HG03342 (cell line): ENCODE measurements around the gene POLR2J.
"Not testable (repeated sequence)": the region's sequence is repeated elsewhere in the genome, so short reads cannot be mapped to it uniquely, and the experiment has no call there.

Experiments used
- ATAC-seq: cut with Tn5 transposase; IDR thresholded peaks from one replicate; pipeline ENCODE4 v1.9.1; 2021; ENCODE audit warnings: mild to moderate bottlenecking, moderate library complexity; ENCODE audit not compliant: unreplicated experiment

The POLR2J gene

DNA sequence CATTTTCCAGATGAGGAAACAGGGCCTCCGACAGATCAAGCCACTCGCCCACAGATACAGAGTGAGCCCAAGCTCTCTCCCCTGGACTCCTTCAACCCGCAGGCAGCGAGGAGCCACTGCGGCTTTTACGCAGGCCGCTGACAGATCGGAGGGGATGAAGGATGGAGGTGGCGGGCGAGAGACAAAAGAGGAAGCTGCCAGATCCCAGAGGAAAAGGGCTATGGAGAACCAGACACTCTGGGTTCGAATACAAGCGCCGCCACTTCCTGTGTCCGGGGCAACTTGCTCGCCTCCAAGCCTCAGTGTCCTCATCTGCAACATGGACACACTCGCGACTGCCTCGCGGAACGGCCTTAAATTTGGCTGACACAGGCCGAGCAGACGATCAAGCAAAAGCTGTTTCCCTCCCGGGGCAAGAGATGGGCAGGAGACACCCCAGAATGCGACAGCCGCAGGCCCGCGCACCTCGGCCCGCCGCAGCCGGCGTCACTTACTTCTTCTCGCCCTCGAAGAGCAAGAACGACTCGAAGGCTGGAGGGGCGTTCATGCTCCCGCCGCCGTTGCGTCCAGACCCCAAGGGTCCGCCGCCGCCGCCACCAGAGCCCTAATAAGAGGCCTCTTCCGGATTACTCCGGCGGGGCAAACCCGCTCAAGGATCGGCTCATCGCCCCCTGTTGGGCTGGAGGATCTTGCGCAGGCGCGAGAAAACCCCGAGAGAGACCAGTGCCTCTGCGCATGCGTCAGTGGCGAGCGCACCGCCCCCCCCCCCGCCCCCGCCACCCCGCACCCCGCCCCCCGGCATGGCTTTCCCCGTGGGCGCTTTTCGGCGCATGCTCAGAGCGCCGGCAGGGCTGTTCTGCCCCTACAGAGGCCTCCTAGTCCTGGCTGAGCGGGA lies at the start of gene POLR2J:
TSS of gene POLR2J (minus strand) at position 609 of the 895 bp plus-strand sequence. CDS start at position 547, 62 bp downstream.
- peak; percentile 77 for ATAC-seq

DNA sequence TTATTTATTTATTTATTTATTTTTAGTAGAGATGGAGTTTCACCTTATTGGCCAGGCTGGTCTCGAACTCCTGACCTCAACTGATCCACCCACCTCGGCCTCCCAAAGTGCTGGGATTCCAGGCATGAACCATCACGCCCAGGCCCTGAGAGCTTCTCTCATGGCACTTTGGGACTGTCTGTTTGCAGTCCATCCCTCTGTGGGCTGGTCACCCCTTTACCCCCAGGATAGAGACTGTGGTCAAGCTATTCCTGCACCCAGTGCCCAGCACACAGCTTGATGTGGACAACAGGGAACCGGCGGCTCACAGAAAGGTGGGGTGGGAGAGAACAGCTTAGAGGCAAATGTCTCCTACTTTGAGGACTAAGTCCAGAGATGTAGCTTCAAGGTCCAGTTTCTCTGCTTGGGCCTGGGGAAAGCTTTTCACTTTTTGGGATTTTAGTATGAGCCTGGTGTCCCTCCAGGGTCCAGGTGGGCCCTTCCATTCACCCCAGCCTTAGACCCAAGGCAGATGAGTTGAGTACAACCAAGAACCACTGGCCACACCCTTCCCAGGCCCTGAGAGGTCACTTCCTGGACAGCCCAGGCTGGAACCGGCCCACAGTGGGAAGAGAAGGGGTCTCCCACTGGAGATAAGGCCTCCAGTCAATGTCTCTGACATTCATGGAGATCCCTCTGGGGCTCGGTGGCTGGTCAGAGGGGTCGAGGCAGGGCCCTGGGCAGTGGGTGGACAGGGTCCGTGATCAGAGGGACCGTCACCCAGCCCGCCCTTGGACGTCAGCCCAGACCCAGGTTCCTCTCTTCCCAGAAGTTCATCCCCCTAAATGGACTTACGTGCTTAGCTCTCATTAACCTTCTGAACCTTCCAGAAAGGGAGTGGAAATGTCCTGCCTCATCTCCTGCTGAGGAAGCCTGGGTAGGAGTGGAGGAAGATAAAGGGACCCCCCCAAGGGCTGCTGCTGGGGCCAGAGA lies 49.4 kb upstream of the POLR2J start:
- not testable (repeated sequence) for ATAC-seq

DNA sequence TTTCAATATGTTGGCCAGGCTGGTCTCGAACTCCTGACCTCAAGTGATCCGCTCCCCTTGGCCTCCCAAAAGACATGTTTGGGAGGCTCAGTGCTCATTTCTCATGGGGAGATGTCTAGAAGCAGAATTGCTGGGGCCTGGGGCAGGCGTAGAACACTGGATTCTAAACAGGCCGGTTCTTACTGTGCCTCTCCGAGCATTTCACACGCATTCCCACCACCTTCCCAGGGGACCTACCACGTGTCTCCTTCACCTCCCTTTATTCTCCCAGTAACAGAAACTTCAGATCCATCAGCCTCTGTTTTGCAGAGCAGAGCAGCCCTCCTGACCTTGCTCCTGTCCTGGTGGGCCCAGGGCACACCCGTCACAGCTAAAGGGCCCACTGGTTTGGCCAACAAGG lies 48.5 kb upstream of the POLR2J start:
- not testable (repeated sequence) for ATAC-seq

DNA sequence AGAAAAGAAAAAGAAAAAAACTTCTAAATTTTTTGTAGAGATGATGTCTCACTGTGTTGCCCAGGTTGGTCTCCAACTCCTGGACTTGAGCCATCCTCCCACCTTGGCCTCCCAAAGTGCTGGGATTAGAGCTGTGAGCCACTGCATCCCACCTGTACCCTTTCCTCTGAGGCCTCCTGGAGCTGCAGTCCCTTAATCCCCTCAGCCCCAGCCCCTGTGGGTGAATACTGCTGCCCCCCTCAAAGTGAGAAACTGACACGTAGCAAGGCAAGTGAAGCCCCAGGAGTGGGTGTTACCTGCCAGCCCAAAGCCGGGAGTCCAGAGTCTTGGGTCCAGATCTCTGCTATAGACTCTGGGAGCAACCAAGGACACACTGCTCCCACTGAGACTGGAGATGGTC lies 46.1 kb upstream of the POLR2J start:
- not testable (repeated sequence) for ATAC-seq

DNA sequence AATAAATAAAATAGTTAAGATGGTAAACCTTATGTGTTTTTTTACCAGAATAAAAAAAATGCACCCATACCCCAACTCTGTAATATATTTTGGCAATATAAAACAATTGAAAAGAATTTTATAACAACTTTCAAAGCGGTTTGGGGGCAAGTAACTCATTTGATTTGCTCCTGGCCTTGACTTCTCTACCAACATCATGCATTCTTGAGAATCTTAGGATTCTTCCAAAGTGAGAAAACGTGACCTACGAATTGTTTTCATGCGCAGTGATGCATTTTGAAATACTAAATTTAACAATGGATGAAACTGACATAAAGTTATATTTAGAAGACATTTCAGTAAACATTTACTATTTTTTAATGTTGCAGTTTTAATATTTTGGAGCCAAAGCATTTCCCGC lies 42.1 kb upstream of the POLR2J start:
- not testable (repeated sequence) for ATAC-seq

DNA sequence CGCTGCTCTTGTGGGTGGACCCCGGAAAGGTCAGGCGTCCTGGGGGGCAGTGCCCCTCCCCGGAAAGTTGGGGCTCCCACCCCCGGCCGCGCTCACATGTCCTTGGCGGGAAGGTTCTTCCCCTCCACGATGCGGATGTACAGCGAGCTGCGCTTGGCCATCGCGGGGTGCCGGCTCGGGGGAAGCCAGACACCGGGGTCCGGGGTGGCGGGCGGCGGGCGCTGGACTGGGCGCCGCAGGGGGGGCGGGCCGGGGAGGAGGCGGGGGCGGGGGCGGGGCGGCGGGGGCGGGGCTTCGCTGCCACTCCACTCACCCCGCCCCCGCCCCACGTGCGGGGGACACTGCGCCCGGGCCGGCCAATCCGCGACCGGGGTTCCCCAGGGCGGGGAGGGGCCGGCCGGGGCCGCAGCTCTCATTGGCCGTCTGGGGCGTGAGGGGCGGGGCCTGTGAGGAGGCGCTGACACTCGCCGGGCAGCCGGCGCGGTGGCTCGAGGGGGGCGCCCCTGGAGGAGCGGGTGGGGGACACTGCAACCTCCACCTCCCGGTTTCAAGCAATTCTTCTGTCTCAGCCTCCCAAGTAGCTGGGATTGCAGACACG lies 38.9 kb upstream of the POLR2J start, which contains the start of gene RASA4B:
TSS of gene RASA4B (minus strand) at position 228 of the 598 bp plus-strand sequence. CDS start at position 161, 67 bp downstream.
- peak; percentile 77 for ATAC-seq

DNA sequence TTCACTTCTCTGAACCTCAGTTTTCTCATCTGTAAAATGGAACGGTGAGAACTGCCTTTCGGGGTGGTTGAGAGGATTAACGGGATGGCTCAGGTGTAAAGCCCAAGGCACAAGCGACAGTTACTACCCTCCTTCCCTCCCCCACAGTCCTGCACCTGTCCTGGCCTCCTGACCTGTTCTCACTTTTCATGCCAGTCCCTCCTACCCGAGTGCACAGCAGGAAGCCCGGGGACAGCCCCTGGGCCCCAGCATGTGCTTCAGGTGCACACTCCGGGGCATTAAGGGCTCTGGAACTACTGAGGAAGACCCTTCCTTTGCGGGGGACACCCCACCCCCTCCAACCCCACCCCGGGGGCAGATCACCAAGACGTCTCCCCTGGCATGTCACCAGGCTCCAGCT lies 38.2 kb upstream of the POLR2J start:
- ATAC-seq: not testable (repeated sequence)

DNA sequence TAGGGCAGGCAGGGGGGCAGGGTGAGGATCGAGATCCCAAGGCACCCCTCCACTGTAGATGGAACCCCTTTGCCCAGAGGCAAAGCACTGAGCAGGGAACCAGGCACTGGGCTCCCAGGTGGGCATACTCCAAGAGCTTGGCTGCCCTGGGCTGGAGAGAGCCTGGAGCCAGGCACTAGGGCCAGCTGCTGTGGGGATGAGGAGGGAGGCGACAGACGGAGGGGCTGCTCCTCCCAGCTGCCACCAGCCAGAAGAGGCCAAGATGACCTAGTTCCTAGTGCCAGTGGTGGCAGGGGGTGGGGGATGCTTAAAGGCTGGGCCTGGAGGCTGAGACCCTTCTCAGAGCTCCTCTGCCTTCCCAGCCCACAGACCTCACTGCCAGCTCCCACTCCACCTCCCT lies 37.2 kb upstream of the POLR2J start:
- ATAC-seq: not testable (repeated sequence)

DNA sequence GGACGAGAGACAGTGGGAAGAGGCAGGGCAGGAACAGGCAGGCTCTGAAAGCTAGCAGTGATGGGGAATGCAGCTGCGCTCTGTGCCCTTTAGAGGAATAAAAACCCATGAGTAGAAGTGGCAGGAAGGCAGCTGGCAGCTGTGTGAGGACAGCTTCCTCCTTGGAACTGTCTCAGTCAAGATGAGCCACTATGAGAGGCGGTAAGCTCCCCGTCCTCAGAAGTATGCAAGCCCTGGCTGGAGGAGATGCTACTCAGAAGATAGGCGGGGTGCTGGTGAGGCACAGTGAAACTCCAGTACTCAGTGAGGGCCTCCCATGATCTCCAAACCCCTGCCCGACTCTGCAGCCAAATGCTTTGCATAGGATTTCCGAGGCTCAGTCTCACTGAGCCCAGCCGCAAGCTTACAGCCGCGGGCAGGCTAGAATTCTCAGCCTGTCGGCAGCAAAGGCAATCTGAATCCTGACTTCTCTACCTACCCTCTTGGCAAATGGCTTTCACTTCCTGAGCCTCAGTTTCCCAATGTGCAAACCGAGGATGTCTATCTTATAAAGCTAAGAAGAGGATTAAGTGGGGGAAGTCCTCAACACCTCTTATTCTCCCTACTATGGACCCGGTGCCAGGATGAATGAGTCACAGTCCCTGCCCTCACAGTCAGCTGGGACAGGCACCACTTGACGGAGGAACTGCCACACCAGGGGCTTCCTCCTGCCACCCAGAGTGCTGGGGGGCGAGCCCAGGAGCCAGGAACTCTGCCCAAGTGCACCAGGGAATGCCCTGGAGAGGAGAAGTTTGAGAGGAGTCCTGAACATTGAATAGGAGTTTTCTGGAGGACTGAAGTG lies 36.4 kb upstream of the POLR2J start:
- ATAC-seq: peak; percentile 59

DNA sequence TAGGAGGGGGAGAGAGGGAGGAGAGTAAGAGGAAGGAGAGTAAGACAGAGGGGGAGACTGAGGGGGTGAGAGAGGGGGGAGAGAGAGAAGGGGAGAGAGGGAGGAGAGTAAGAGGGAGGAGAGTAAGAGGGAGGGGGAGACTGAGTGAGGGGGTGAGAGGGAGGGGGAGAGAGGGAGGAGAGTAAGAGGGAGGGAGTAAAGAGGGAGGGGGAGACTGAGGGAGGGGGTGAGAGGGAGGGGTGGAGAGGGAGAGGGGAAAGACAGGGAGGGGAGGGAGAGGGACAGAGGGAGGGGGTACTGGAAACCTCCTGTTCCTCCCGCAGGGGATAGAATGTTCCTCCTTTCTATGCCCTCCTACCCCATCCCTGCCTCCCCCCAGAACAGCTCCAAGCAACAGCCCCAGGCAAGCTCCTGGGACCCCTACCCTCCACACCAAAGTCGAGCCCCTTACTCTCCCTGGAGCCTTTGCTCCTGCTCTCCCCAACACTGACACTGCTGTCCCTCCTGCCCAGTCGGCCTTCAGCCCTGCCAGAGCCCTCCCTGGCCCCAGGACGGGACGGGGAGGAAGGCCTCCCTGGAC lies 34.0 kb upstream of the POLR2J start:
- not testable (repeated sequence) for ATAC-seq

DNA sequence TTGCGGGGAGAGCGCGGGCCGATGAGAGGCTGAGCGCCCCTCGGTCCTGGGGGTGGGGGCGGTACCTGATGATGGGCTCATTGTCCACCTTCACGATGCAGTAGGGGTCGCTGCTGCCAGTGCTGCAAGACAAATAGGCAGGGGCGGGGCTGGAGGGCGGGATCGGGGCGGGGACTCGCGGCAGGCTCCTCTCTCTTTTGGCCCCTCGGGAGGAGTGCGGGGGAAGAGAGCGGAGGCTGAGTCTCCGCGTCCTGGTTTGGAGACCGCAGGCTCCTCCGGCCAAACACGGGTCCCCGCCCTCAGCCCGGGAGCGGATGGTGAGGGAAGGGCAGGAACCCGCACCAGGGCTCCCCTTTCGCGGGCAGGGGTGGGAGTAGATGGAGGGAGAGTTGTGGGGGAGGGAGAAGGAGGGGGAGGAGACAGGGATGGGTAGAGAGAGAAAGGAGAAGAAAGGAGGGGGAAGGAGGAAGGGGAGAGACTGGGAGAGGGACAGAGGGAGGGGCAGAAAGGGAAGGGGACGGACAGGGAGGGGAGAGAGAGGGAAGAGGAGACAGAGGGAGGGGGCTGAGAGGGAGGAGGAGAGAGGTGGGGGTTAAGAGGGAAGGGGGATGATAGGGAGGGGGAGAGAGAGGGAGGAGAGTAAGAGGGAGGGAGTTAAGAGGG lies 33.3 kb upstream of the POLR2J start:
- peak; percentile 41 for ATAC-seq

DNA sequence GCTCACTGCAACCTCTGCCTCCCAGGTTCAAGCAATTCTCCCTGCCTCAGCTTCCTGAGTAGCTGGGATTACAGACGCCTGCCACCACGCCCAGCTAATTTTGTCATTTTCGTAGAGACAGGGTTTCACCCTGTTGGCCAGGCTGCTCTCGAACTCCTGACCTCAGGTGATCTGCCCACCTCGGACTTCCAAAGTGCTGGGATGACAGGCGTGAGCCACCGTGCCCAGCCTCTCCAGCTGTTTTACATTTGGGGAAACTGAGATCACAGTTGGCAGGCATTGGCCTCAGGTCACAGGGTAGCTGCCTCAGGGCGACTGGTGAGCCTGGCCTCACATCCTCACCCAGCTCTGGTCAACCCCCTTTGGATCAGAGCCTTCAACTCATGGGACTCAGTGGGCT lies 31.9 kb upstream of the POLR2J start:
- ATAC-seq: not testable (repeated sequence)

DNA sequence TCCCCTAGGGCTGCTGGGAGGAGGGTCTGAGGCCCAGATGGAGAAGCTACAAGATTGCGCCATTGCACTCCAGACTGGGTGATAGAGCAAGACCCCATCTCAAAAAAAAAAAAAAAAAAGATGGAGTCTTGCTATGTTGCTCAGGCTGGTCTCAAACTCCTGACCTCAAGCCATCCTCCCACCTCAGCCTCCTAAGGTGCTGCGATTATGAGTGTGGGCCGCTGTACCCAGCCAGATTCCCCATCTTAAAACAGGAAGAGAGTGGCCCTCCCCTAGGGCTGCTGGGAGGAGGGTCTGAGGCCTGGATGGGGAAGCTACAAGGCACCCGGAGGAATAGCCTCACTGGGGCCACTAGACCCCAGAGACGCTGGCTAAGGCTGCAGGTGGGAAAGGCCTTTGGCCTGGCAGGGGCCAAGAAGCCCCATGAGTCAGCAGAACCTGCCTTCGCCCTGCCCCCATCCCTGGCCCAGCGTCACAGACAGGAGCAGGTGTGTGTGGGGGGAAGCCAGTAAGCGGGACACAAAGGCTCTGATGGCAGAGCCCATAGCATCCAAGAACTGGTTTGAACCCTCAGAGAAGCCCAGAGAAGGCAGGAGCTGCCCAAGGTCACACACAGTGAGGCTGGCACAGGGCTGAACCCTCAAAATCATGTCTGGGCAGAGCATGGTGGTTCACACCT lies 28.8 kb upstream of the POLR2J start:
- ATAC-seq: not testable (repeated sequence)

DNA sequence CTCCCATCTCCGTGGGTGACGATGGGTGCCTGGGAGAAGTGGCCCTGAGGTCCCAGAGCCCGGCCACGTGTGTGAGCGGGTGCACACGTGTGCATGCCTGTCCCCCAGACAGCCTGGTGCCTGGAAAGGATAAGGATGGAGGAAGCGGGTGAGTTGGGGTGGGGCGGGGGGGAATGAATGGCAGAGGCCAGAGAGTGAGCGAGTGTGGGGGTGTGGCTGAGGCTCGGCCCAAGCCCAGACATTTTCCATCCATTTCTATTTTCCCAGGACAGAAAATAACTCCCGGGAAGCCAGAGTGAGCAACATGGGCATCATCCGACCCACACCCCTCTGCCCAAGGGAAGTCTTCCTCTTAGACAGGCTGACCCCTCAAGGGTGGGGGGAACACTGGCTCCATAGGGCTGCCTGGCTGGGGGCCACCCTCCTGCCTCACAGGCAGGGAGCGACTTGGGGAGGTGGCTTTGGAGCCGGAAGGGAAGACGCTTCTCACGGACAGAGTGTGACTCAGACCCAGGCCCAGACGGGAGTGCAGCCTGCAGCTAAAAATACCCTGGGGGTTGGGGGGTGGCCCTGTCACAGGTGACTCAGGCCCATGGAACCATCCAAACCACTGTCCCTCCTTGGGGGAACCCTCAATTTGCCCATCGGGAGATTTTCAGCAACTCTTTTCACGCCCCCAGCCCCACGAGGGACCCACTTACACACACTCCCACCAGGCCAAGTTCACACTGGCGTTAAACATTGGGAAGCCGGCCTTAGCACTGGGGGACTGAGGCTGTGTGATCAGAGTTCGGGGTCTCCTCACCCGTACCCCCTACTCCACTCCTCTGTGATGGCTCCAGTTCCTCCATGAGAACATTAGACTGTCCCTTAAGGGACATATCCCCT lies 26.8 kb upstream of the POLR2J start:
- not testable (repeated sequence) for ATAC-seq

DNA sequence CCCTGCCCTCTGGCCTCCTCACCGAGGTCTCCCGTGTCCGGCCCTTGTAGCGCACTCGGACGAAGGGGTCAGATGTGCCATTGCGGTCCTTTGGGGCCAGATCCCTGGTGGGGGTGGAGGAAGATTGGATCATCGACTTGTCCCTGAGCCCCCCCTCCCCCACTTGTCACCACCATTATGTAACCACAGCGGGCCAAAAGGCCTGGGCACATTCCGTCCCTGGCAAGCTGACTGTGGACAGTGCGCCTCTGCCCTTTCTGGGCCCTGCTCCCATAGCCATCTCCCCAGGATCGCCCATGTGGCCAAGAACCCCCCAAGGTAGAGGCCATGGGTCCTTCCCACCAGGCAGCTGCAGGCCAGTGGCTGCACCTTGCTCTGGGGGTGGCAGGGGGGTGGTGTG lies 24.4 kb upstream of the POLR2J start:
- not testable (repeated sequence) for ATAC-seq

DNA sequence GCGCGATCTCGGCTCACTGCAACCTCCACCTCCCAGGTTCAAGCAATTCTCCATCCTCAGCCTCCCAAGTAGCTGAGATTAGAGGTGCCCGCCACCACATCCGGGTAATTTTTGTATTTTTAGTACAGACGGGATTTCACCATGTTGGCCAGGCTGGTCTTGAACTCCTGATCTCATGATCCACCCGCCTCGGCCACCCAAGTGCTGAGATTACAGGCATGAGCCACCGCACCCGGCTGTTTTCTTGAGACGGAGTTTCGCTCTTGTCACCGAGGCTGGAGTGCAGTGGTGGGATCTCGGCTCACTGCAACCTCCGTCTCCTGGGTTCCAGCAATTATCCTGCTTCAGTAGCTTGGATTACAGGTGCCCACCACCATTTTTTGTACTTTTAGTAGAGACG lies 19.6 kb upstream of the POLR2J start:
- not testable (repeated sequence) for ATAC-seq

DNA sequence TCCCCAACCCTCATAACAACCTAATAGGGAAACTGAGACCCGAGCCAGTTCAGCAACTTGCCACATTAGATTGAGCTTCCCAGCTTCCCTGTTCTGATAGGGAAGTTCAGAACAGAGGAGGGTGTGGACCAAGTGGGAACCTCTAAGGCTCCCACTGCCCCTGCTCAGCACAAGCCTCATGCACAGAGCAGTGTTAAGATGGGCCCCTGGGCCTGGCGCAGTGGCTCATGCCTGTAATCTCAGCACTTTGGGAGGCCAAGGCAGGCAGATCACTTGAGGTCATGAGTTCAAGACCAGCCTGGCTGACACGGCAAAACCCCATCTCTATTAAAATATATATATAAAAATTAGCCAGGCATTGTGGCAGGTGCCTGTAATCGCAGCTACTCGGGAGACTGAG lies 18.6 kb upstream of the POLR2J start:
- ATAC-seq: not testable (repeated sequence)
